Thoracic aorta (tissue), 2 donors: ENCODE measurements around the gene VTN. TPM values are rescaled to one million over a fixed set of nuclear protein-coding genes. Genes with fewer than 3 reads are reported as not detected.

ENCODE experiments used
- ATAC-seq: fragments of 150-250 bp; one replicate; pipeline ENCODE4 v1.8.0; 2017; ENCODE audit warnings: low read depth; ENCODE audit not compliant: insufficient number of reproducible peaks, low FRiP score
- DNase-seq: peaks from one replicate; pipeline ENCODE4 v3.0.0-alpha.2; 2020; ENCODE audit warnings: low spot score
- H3K27ac ChIP-seq, 2 donors: fragments of 200-600 bp; sonication (generic); 1 replicate in 1 of 2; 2 replicates in 1 of 2; pipeline ENCODE4 v1.5.1; 2016; ENCODE audit warnings: mild to moderate bottlenecking in 2 of 2, moderate library complexity in 2 of 2
- H3K27me3 ChIP-seq: fragments of 200-600 bp; sonication (generic); replicated peaks from 2 replicates; pipeline ENCODE4 v1.6.0; 2016; ENCODE audit warnings: mild to moderate bottlenecking; ENCODE audit not compliant: insufficient read depth
- H3K36me3 ChIP-seq: fragments of 200-600 bp; sonication (generic); one replicate; pipeline ENCODE4 v1.5.1; 2016
- H3K4me1 ChIP-seq, 2 donors: fragments of 200-600 bp; sonication (generic); 1 replicate in 1 of 2; 2 replicates in 1 of 2; pipeline versions ENCODE4 v1.5.1 to v1.6.0; 2016; ENCODE audit warnings: low read depth in 2 of 2, mild to moderate bottlenecking in 1 of 2; ENCODE audit not compliant: control insufficient read depth in 1 of 2
- H3K4me3 ChIP-seq: fragments of 200-600 bp; sonication (generic); 2 replicates; pipeline ENCODE4 v1.5.1; 2016; ENCODE audit warnings: mild to moderate bottlenecking
- H3K9me3 ChIP-seq: fragments of 200-600 bp; sonication (generic); 2 replicates; pipeline ENCODE4 v1.5.1; 2016
- total RNA-seq, 2 donors: library from RNA; depleted of rRNA; stranded (reverse); fragments of >200 nt; gene quantifications; one replicate each; pipeline versions ENCODE4 v1.1.0 to v1.2.3, GENCODE V29; 2016
- TF ChIP-seq, protein P1 (sequence below): fragments of 200-600 bp; sonication (generic); IDR thresholded peaks from one replicate; pipeline ENCODE4 v1.5.1; 2019; ENCODE audit warnings: antibody characterized with exemption

VTN gene
- total RNA-seq, 2 donors from 2014 or later: 1.1 to 3.1 TPM

DNA sequence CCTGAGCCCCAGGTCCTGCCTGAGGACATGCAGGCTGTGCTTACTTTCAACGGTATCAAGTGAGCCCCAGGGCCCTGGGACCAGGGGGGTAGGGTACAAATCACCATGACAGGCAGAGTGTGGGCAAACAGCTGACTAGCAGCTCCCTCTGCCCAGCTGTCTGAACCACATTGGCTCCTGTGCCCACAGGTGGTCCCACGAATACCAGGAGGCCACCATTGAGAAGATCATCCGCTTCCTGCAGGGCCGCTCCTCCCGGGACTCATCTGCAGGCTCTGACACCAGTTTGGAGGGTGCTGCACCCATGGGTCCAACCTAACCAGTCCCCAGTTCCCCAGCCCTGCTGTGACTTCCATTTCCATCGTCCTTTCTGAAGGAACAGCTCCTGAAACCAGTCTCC lies 25.9 kb upstream of the VTN start:
- Histone ChIP-seq H3K9me3 (no peaks in the 10 kb centered on the region), H3K4me3 (no peak overlapping the region), H3K27ac (no peak overlapping the region), H3K4me1 (no peaks in the 10 kb centered on the region), H3K27me3 (no peaks in the 10 kb centered on the region), H3K36me3 (peaks cover 26% of the 10 kb centered on the region)
- DNase-seq (no peak), ATAC-seq (no peak)
- TF ChIP-seq, protein P1, sequence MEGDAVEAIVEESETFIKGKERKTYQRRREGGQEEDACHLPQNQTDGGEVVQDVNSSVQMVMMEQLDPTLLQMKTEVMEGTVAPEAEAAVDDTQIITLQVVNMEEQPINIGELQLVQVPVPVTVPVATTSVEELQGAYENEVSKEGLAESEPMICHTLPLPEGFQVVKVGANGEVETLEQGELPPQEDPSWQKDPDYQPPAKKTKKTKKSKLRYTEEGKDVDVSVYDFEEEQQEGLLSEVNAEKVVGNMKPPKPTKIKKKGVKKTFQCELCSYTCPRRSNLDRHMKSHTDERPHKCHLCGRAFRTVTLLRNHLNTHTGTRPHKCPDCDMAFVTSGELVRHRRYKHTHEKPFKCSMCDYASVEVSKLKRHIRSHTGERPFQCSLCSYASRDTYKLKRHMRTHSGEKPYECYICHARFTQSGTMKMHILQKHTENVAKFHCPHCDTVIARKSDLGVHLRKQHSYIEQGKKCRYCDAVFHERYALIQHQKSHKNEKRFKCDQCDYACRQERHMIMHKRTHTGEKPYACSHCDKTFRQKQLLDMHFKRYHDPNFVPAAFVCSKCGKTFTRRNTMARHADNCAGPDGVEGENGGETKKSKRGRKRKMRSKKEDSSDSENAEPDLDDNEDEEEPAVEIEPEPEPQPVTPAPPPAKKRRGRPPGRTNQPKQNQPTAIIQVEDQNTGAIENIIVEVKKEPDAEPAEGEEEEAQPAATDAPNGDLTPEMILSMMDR: no peak

GRCh38 chr17:28395426-28395825 lies 25.3 kb upstream of the VTN start:
- Histone ChIP-seq H3K4me3 (no peak overlapping the region), H3K9me3 (no peaks in the 10 kb centered on the region), H3K27ac (no peak overlapping the region), H3K4me1 (no peaks in the 10 kb centered on the region), H3K36me3 (peaks cover 32% of the 10 kb centered on the region), H3K27me3 (no peaks in the 10 kb centered on the region)
- DNase-seq (no peak), ATAC-seq (no peak)
- TF ChIP-seq, protein P1: no peak

DNA sequence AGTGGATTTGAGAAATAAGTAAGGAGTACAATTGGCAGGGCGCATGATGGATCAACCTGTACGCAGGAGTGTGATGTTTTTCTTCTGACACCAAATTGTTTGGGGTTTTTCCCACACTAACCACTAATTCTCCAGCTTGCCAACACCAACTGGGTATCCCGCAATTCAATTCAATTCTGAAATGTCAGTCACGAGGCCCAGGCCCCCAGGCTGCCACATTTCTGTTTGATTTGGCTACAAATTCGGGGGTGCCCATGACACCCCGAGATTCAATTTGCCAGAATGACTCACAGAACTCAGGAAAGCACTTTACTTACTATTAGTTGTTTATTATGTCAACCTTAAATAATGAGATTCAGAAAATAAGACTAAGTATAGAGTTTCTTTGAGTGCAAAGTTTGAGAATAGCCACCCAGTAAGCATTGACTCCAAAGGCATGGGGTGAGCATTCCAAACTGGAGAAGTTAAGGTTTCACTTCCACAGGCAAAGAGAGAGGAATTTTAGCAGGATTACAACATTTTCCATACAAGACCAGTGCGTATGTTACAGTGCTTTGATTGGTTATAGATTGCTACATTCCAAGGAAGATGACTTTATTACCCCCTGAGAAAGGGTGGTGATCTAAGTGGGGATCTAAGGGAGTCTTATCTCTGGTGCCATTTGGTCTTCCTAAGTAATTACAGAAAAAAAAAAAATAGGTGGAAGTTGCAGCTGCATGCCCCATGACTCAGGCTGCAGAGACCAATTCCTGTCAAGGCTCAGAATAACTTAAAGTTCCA lies 24.4 kb upstream of the VTN start:
- TF ChIP-seq, protein P1: no peak
- ATAC-seq (no peak), DNase-seq (no peak)
- peaks cover 41% of the 10 kb centered on the region for H3K36me3 ChIP-seq
- H3K4me3 ChIP-seq: no peak overlapping the region
- H3K27ac ChIP-seq: no peak overlapping the region
- no peaks in the 10 kb centered on the region for H3K9me3 ChIP-seq
- H3K4me1 ChIP-seq: no peaks in the 10 kb centered on the region
- H3K27me3 ChIP-seq: no peaks in the 10 kb centered on the region

- TF ChIP-seq, protein P1: no peak
- H3K4me1 ChIP-seq: no peaks in the 10 kb centered on the region
- H3K9me3 ChIP-seq: no peaks in the 10 kb centered on the region
- no peaks in the 10 kb centered on the region for H3K27me3 ChIP-seq
- peaks cover 52% of the 10 kb centered on the region for H3K36me3 ChIP-seq
- DNase-seq (no peak), ATAC-seq (no peak)
- H3K4me3 ChIP-seq: no peak overlapping the region
- no peak overlapping the region for H3K27ac ChIP-seq
Observed at GRCh38 chr17:28392491-28392890, 22.4 kb upstream of the VTN start.

- Histone ChIP-seq H3K27ac (no peak overlapping the region), H3K9me3 (no peaks in the 10 kb centered on the region), H3K4me1 (no peaks in the 10 kb centered on the region), H3K36me3 (peaks cover 52% of the 10 kb centered on the region), H3K27me3 (no peaks in the 10 kb centered on the region), H3K4me3 (no peak overlapping the region)
- TF ChIP-seq, protein P1: no peak
- ATAC-seq: no peak
- no peak for DNase-seq
Observed at GRCh38 chr17:28391401-28391800, 21.3 kb upstream of the VTN start.
